Glutamatergic neuron (in vitro differentiated cells): Measurements from ENCODE around the gene DNAH9. TPM values are rescaled to one million over a fixed set of nuclear protein-coding genes. Genes with fewer than 3 reads are reported as not detected.

ENCODE experiments used
- DNase-seq: peaks from one replicate; pipeline ENCODE4 v3.0.0; 2022
- H3K27ac Mint-ChIP-seq: one replicate; pipeline ENCODE4 v1.8.0; 2020; ENCODE audit warnings: mild to moderate bottlenecking, mixed read lengths, inconsistent platforms; ENCODE audit not compliant: unreplicated experiment
- H3K27me3 Mint-ChIP-seq: one replicate; pipeline ENCODE4 v1.8.0; 2020; ENCODE audit warnings: mild to moderate bottlenecking, moderate library complexity, mixed read lengths, inconsistent platforms; ENCODE audit not compliant: unreplicated experiment
- H3K36me3 Mint-ChIP-seq: one replicate; pipeline ENCODE4 v1.8.0; 2020; ENCODE audit warnings: mild to moderate bottlenecking, mixed read lengths, inconsistent platforms; ENCODE audit not compliant: unreplicated experiment
- H3K4me1 Mint-ChIP-seq: one replicate; pipeline ENCODE4 v1.8.0; 2020; ENCODE audit warnings: mild to moderate bottlenecking, low read depth, mixed read lengths, inconsistent platforms; ENCODE audit not compliant: unreplicated experiment
- H3K4me3 Mint-ChIP-seq: one replicate; pipeline ENCODE4 v1.8.0; 2020; ENCODE audit warnings: mild to moderate bottlenecking, mixed read lengths, inconsistent platforms; ENCODE audit not compliant: unreplicated experiment
- H3K9me3 Mint-ChIP-seq: one replicate; pipeline ENCODE4 v1.8.0; 2020; ENCODE audit warnings: mild to moderate bottlenecking, moderate library complexity, mixed read lengths, inconsistent platforms; ENCODE audit not compliant: unreplicated experiment
- total RNA-seq: library from RNA; stranded (reverse); fragmentation: NEBNext Ultra II Directional; extraction: Animal tissue kit (Norgen Biotek cat#: 25700); gene quantifications from one replicate; pipeline ENCODE4 v1.2.1, GENCODE V29; 2021; ENCODE audit not compliant: unreplicated experiment
- TF ChIP-seq, protein P1 (sequence below): fragments of 200-600 bp; sonication (generic); IDR thresholded peaks from one replicate; pipeline ENCODE4 v1.5.0; 2021; ENCODE audit not compliant: partially characterized antibody, unreplicated experiment

DNAH9 gene
- total RNA-seq, 1 donor from 2014 or later, result 0.86 TPM

DNA sequence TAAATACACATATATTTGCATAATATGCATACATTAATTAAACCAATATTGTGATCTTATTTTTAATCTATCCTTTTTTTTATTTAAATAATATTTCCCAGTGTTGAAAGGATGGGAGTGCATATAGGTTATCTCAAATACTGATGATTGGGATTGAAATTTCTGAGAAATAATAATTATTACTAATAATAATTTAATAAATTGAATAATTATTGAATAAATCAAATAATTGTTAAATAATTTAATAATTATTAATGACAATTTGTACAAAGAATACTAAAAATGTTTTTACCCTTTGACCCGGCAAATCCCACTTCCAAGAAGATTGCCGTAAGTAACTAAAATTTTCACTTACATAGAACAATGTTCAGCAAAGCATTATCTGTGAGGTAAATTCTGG lies 250.1 kb downstream of the DNAH9 start:
- DNase-seq, result no peak
- TF ChIP-seq, protein P1, sequence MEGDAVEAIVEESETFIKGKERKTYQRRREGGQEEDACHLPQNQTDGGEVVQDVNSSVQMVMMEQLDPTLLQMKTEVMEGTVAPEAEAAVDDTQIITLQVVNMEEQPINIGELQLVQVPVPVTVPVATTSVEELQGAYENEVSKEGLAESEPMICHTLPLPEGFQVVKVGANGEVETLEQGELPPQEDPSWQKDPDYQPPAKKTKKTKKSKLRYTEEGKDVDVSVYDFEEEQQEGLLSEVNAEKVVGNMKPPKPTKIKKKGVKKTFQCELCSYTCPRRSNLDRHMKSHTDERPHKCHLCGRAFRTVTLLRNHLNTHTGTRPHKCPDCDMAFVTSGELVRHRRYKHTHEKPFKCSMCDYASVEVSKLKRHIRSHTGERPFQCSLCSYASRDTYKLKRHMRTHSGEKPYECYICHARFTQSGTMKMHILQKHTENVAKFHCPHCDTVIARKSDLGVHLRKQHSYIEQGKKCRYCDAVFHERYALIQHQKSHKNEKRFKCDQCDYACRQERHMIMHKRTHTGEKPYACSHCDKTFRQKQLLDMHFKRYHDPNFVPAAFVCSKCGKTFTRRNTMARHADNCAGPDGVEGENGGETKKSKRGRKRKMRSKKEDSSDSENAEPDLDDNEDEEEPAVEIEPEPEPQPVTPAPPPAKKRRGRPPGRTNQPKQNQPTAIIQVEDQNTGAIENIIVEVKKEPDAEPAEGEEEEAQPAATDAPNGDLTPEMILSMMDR, result no peak
- Mint-ChIP-seq H3K36me3 (no peaks in the 10 kb centered on the region), H3K27ac (no peak overlapping the region), H3K4me1 (no peaks in the 10 kb centered on the region), H3K4me3 (no peak overlapping the region), H3K27me3 (no peaks in the 10 kb centered on the region), H3K9me3 (peaks cover 3% of the 10 kb centered on the region)

GRCh38 chr17:11852231-11852630 lies 254.0 kb downstream of the DNAH9 start:
- TF ChIP-seq, protein P1, result no peak
- Mint-ChIP-seq H3K27me3 (no peaks in the 10 kb centered on the region), H3K9me3 (peaks cover 3% of the 10 kb centered on the region), H3K36me3 (peaks cover 6% of the 10 kb centered on the region), H3K4me1 (no peaks in the 10 kb centered on the region), H3K27ac (no peak overlapping the region), H3K4me3 (no peak overlapping the region)
- DNase-seq, result no peak

DNA sequence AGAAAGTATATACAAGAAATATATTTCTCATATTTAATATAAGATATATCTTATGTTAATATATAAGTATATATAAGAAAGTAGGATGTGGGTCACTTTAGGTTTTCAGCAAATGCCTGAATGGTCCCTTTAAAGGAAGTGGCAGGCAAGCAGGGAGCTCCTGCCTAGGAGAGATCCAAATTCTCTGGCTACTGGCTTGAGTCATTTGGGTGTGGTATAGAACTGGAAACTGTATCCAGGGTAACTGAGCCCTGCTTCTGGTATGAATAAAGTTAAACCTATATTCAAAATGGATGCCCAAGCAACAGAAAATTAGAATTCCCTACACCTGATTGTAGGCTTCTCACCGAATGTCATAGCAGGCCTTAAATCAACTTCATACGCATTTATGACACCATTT lies 254.6 kb downstream of the DNAH9 start:
- no peak for DNase-seq
- TF ChIP-seq, protein P1, result no peak
- Mint-ChIP-seq H3K4me3 (no peak overlapping the region), H3K36me3 (peaks cover 6% of the 10 kb centered on the region), H3K27me3 (no peaks in the 10 kb centered on the region), H3K4me1 (no peaks in the 10 kb centered on the region), H3K9me3 (peaks cover 2% of the 10 kb centered on the region), H3K27ac (no peak overlapping the region)

DNA sequence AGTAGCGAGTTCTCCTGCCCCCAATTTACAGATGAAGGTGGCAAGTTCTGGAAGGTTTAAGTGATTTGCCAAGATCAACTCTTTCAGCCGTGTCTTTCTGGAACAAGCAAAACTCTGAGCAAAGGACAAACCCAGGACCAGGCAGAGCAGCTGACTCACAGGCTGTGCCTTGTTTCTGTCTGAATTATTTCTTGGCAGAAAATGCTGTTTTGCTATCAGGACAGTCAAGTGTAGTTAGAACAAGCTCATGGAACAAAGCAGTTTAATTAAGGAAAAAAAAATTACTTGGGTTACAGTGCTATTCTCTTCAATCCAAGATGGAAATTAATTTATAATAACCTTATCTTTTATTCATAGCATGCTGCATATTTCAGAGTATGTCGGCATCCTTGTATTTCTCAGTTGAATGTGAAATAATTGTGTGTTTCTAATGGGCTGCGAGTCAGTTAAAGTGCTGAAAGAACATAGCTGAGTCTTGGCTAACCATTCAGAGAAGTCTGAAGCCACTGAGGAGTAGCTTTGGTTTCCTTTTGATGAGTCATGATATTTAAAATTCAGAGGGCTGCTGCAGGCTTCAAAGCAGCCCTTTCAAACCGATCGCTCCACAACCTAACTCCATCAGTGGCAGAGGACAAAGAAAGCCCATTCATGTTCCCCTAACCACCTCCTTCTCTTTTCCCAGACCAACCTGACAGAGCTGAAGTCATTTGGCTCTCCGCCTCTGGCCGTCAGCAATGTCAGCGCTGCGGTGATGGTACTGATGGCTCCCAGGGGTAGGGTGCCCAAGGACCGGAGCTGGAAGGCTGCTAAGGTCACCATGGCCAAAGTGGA lies 255.3 kb downstream of the DNAH9 start:
- H3K4me1 Mint-ChIP-seq, result no peaks in the 10 kb centered on the region
- no peak for DNase-seq
- H3K27me3 Mint-ChIP-seq, result no peaks in the 10 kb centered on the region
- H3K36me3 Mint-ChIP-seq, result peaks cover 6% of the 10 kb centered on the region
- TF ChIP-seq, protein P1, result no peak
- no peak overlapping the region for H3K4me3 Mint-ChIP-seq
- H3K9me3 Mint-ChIP-seq, result no peaks in the 10 kb centered on the region
- H3K27ac Mint-ChIP-seq, result no peak overlapping the region

GRCh38 chr17:11855306-11855705 lies 257.0 kb downstream of the DNAH9 start:
- H3K4me3 Mint-ChIP-seq, result no peak overlapping the region

More at GRCh38 chr17:11855306-11855705, 257.0 kb downstream of the DNAH9 start:
- no peak for DNase-seq
- no peaks in the 10 kb centered on the region for H3K27me3 Mint-ChIP-seq
- TF ChIP-seq, protein P1, result no peak
- peaks cover 6% of the 10 kb centered on the region for H3K36me3 Mint-ChIP-seq
- no peaks in the 10 kb centered on the region for H3K9me3 Mint-ChIP-seq
- no peak overlapping the region for H3K27ac Mint-ChIP-seq
- H3K4me1 Mint-ChIP-seq, result no peaks in the 10 kb centered on the region
